ENCODE results near the gene RALGPS1. TPM values are rescaled to one million over a fixed set of nuclear protein-coding genes. Genes with fewer than 3 reads are reported as not detected.

The RALGPS1 gene
- total RNA-seq, 4 donors from 2014 or later = 27.3 to 42.1 (median 39.1) TPM

- DNase-seq = no peak
- 62 to 67% methylated on average over 8 of the region's 8 CpGs for WGBS, 2 donors
- no peak for TF ChIP-seq POLR2A (IDR thresholded peaks at IDR 0.05)
- no peak for TF ChIP-seq CTCF (IDR thresholded peaks at IDR 0.05)
- intact Hi-C loops (cut with DNase I) = loop anchor here (10.0 kb wide), 1 partner anchor 149 kb away; the partner anchor contains the start of gene SLC2A8
- Histone ChIP-seq H3K9me3 (no peaks in the 10 kb centered on the region), H3K4me3 (replicated peaks in 1 of 3) (peak overlapping the region in 2 of 3 donors; percentile 39 to 51), H3K27me3 (no peaks in the 10 kb centered on the region), H3K36me3 (no peaks in the 10 kb centered on the region), H3K4me1 (peaks cover 0 to 6% of the 10 kb centered on the region in 2 donors), H3K27ac (no peak overlapping the region)
Observed at GRCh38 chr9:127245637-127246164, 331.1 kb downstream of the RALGPS1 start.

- Histone ChIP-seq H3K4me1 (peaks cover 0 to 6% of the 10 kb centered on the region in 2 donors), H3K36me3 (no peaks in the 10 kb centered on the region), H3K27ac (no peak overlapping the region), H3K4me3 (replicated peaks in 1 of 3) (no peak overlapping the region), H3K9me3 (no peaks in the 10 kb centered on the region), H3K27me3 (no peaks in the 10 kb centered on the region)
- TF ChIP-seq CTCF (IDR thresholded peaks at IDR 0.05) = no peak
- no peak for TF ChIP-seq POLR2A (IDR thresholded peaks at IDR 0.05)
- no peak for DNase-seq
- WGBS, 2 donors = 92 to 97% methylated on average over 3 of the region's 3 CpGs
- intact Hi-C loops (cut with DNase I) = loop anchor here (10.0 kb wide), 1 partner anchor 147 kb away; the partner anchor contains the start of gene SLC2A8
Observed at GRCh38 chr9:127248241-127248640, 333.7 kb downstream of the RALGPS1 start.

GRCh38 chr9:127249877-127250276 is 335.3 kb downstream of the RALGPS1 start:
- TF ChIP-seq POLR2A (IDR thresholded peaks at IDR 0.05) = no peak
- TF ChIP-seq CTCF (IDR thresholded peaks at IDR 0.05) = no peak
- Histone ChIP-seq H3K4me3 (replicated peaks in 1 of 3) (no peak overlapping the region), H3K27me3 (no peaks in the 10 kb centered on the region), H3K4me1 (peaks cover 0 to 6% of the 10 kb centered on the region in 2 donors), H3K36me3 (no peaks in the 10 kb centered on the region), H3K9me3 (no peaks in the 10 kb centered on the region), H3K27ac (no peak overlapping the region)
- WGBS, 2 donors = 92 to 96% methylated on average over 5 of the region's 5 CpGs
- intact Hi-C loops (cut with DNase I) = loop anchor here (10.0 kb wide), 1 partner anchor 145 kb away; the partner anchor contains the start of gene SLC2A8
- no peak for DNase-seq

- H3K27ac ChIP-seq = no peak overlapping the region
- WGBS, 2 donors = 77 to 93% methylated on average over 3 of the region's 3 CpGs
Observed at GRCh38 chr9:127250896-127251391, 336.4 kb downstream of the RALGPS1 start.

More at GRCh38 chr9:127250896-127251391, 336.4 kb downstream of the RALGPS1 start:
- intact Hi-C loops (cut with DNase I) = no loop called here
- no peaks in the 10 kb centered on the region for H3K36me3 ChIP-seq
- TF ChIP-seq CTCF (IDR thresholded peaks at IDR 0.05) (no peak), POLR2A (IDR thresholded peaks at IDR 0.05) (no peak)
- no peaks in the 10 kb centered on the region for H3K27me3 ChIP-seq
- H3K4me1 ChIP-seq = no peaks in the 10 kb centered on the region
- H3K4me3 ChIP-seq (replicated peaks in 1 of 3) = no peak overlapping the region
- no peaks in the 10 kb centered on the region for H3K9me3 ChIP-seq
- no peak for DNase-seq
